HG03139 (cell line): ENCODE data around the gene ZBTB5.
"Not testable (repeated sequence)": the region's sequence is repeated elsewhere in the genome, so short reads cannot be mapped to it uniquely, and the experiment has no call there.

ENCODE experiments used
- ATAC-seq: cut with Tn5 transposase; IDR thresholded peaks from one replicate; pipeline ENCODE4 v1.9.1; 2021; ENCODE audit not compliant: unreplicated experiment

ZBTB5 gene

GRCh38 chr9:37465249-37466036, at the start of gene ZBTB5:
Gene ZBTB5 (minus strand): TSS chr9:37465450. CDS start chr9:37442551, 22,899 bp downstream.
- ATAC-seq = peak; percentile 75

DNA sequence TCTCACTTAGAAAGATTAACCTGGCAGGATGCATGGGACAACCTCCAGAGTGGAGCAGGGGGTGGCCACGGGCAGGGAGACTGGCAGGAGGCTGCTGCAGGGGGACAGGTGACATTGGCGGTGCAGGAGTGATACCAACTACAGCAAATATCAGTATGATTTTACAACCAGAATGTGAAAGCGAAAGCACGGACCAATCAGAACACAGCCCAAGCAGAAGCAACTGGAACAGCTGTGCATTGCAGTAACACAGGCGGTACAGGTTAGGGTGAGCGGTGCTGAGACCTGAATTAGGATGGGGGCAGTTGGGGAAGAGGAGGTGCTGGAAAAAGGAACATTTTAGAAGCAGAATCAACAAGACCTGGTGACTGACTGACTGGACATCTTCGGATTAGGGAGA, 49.7 kb upstream of the ZBTB5 start:
- ATAC-seq = no peak

- not testable (repeated sequence) for ATAC-seq
These were observed 49.2 kb upstream of the ZBTB5 start for GRCh38 chr9:37514415-37514814.

GRCh38 chr9:37512437-37512836, 47.2 kb upstream of the ZBTB5 start:
- ATAC-seq = no peak

DNA sequence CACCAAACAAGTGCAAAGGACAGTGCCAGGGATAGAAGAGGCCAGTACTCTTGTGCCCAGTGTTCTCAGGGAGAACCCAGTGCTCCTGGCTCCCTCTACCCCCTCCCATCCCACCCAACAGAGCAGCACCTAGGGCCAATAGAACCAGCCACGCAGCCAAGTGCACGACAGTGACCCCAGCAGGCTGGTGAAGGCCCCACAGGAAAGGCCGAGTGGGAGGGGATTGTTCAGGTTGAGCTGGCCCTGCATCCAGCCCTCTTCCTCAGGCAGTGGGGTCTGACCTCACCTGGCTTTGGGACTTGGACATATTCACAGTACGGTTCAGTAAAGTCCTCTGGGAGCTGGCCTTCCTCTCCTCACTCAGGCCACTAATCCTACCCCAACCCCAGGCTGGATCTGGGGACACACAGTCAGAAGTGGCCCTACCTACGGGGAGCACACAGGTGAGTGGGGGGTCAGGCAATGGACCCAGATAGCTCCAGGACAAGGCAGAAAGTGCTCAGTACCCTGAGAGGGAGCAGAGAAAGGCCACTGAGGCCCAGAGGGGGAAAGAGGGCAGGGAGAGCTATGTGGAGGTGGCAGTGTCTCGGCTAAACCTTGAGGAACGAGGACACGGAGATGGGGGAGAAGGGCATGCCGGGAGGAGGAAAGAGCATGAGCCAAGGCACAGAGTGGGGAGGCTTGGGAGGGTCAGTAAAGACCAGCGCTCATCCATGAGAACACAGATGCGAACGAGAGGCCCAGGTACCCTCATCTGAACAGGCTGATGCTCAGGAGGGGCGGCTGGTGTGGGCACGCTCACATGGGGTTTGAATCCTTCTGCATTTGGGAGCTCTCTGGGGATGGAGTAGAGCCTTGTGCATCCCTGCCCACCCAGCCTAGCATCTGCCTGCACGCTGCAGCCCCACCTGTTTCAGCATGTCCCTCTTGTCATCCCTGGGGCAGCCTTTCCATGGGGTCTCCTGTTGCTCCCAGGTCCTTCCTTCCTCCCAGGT, 46.1 kb upstream of the ZBTB5 start:
- ATAC-seq = no peak

- ATAC-seq = not testable (repeated sequence)
These were observed 44.8 kb upstream of the ZBTB5 start for GRCh38 chr9:37510053-37510452.

- no peak for ATAC-seq
These were observed 44.3 kb upstream of the ZBTB5 start for GRCh38 chr9:37509536-37509935.

GRCh38 chr9:37508834-37509206, 43.6 kb upstream of the ZBTB5 start:
- no peak for ATAC-seq

DNA sequence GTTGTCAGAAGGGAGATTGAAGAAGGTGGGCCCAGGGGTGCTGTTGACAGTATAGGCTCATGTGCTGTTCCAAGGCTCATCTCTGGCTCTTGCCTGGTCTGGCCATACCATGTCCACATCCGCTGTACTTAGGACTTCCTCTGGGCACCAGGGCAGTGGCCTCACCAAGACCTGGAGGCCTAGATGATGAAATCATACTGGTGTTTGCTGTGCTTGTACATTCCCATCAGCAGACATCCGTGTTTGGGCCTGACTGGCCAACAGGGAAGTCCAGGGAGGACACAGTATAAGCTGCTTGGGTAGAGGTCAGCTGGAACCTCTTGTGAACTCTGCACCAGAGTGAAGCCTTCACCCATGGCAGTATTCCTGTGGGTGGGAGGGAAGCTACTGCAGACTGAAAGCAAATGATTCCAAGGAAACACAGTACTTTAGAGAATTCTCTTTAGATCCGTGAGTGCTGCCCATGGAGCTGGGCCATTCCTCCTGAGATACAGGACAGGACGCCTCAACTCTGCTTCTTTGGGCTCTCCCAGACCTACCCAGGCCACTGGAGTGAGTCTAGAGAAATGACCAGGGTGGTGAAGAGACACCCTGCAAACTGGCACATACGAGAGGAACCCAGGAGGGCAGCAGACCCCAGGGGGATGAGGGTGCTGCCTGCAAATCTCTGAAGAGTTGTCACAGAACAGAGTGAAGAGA, 43.0 kb upstream of the ZBTB5 start:
- no peak for ATAC-seq

GRCh38 chr9:37507566-37508134, 42.4 kb upstream of the ZBTB5 start:
- no peak for ATAC-seq

GRCh38 chr9:37504605-37505004, 39.4 kb upstream of the ZBTB5 start:
- ATAC-seq = no peak

DNA sequence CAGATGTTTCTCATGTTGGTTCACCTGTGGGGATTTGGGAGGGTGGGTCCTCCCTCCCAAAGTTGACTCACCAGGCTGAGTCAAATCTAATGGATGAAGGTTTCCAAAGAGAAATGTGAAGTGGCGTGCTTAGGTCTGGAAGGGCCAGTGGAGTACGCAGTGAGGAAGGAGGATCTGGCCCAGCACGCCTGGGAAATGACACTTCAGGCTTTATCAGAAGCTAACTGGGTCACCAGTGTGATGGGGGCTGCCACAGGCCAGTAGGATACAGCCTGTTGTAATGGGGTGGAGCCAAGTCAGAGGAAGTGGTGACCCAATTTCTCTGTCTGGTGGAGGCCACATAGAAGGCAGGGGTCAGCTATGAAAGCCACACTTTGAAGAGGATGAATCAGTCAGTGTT, 38.5 kb upstream of the ZBTB5 start:
- ATAC-seq = no peak

DNA sequence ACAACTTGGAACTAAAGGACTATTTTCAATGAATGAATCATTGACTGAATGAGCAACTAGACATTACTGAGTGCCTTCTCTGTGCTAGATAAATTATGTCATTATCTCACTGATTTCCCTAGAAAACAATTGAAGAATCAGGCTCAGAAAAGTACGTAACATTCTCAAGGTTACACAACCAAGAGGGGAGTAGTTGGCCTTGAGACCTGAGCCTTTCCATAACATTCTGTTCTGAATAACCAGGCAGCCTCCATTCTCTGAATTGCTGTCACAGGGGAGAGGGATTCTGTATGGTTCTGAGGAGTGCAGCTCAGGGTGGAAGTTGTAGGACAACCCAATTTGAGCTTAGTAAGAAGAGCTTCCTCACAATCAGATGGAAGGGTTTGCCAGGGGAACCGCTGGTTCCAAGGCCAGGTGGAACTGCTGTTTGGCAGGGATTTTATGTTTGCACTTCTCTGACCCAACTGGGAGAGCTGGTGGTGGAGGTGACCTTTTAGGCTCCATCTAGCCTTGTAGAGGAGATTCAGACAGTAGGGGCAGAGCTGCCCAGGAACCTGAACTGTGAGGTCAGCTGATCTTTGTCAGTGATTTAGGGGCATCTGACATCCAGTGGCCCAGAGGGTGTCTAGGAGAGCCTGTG, 36.8 kb upstream of the ZBTB5 start:
- no peak for ATAC-seq

- ATAC-seq = no peak
These were observed 34.0 kb upstream of the ZBTB5 start for GRCh38 chr9:37499297-37499696.

DNA sequence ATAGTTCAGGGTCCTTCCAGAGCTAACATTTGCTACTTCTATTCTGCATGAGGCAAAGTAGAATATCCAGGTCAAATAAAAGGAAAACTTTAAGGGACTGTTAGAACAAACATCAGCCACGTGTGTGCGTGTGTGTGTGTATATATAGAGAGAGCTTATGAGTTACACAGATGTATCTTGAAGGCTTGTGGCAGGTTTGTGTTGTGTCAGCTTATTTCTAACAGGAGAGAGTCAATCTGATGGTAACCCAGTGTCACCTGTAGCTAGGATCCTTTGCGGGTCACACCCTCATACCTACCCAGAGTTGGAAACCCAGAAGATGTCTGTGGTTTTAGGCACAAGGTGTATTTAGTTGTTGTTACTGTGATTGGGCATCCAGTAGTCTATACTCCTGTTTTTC, 33.2 kb upstream of the ZBTB5 start:
- no peak for ATAC-seq

DNA sequence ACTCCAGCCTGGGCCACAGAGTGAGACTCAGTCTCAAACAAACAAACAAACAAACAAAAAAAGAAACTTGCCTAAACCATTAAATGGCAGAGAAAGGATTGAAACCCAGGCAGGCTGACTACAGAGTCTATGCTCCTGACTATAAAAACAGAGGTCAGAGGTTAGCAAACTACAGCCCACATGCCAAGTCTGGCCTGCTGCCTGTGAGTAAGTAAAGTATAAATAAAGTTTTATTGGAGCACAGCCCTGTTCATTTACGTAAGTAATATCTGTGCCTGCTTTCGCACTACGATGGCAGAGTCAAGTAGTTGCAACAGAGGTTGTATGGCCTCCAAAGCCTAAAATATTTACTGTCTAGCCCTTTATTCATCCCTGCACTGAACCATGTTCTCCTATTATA, 32.1 kb upstream of the ZBTB5 start:
- ATAC-seq = no peak

DNA sequence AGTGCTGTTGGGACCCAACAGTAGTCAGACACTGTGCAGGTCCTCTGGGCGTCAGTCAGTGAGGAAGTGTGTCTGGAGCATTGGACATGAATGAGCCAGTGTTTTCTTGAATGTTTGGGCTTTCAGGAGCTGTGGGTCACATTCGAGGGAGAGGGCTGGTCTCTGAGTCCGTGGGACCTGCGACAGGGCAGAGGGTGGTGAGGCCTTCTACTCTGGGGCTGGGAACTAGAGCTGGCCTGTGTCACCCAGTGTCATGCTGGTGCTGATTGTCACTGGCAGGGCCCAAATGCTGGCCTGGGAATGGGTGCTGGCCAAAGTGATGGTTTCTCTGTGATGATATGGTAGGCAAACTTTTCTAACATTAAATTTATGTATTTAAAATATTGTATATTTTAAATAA, 30.8 kb upstream of the ZBTB5 start:
- ATAC-seq = no peak

- no peak for ATAC-seq
These were observed 30.3 kb upstream of the ZBTB5 start for GRCh38 chr9:37495571-37495970.

DNA sequence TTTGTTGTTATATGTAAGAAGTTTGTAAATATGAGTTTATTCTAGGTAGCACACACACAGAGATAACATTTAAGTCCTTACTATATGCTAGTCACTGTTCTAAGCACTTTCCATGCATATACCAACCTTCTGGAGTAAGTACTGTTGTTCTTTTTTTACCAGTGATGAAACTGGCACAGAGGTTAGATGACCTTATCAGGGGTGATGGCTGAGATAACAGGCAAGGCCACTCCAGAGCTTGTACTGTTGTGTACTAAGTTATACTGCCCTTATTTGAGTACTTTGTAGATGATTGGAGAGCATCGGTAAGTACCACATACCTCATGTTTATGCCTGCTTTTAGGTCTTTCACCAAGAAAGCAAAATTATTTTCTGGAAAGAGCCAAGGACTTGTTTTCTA, 26.7 kb upstream of the ZBTB5 start:
- no peak for ATAC-seq
